Measurements from ENCODE around the gene SLCO3A1. TPM values are rescaled to one million over a fixed set of nuclear protein-coding genes. Genes with fewer than 3 reads are reported as not detected.

The SLCO3A1 gene
- total RNA-seq, 3 donors from 2014 or later, result 8.5 to 14.1 (median 13.6) TPM

DNA sequence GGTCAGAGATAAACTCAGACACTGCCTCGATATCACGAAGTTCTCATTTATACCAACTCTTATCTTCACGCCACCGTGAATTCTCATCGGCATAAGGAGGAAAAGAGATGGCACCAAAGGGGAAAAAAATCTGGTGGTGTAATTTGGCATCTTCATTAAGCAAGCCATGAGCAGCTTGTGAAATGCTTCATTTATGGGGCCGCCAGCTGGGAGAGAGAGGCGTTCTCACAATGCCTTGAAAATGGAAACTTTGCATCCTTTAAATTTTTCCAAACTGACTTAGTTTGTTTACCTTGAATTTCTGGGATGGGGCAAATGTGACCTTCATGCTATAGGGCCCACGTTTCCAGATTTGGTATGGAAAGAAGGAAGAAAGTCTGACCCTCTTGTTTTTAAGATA lies 297.7 kb downstream of the SLCO3A1 start:
- intact Hi-C loops (cut with DNase I; ENCODE audit: low total_unique reads), result no loop called here
- H3K27me3 ChIP-seq, result no peaks in the 10 kb centered on the region
- no peaks in the 10 kb centered on the region for H3K4me1 ChIP-seq
- TF ChIP-seq, protein P1, sequence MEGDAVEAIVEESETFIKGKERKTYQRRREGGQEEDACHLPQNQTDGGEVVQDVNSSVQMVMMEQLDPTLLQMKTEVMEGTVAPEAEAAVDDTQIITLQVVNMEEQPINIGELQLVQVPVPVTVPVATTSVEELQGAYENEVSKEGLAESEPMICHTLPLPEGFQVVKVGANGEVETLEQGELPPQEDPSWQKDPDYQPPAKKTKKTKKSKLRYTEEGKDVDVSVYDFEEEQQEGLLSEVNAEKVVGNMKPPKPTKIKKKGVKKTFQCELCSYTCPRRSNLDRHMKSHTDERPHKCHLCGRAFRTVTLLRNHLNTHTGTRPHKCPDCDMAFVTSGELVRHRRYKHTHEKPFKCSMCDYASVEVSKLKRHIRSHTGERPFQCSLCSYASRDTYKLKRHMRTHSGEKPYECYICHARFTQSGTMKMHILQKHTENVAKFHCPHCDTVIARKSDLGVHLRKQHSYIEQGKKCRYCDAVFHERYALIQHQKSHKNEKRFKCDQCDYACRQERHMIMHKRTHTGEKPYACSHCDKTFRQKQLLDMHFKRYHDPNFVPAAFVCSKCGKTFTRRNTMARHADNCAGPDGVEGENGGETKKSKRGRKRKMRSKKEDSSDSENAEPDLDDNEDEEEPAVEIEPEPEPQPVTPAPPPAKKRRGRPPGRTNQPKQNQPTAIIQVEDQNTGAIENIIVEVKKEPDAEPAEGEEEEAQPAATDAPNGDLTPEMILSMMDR (IDR thresholded peaks at IDR 0.05), result no peak
- no peak for TF ChIP-seq POLR2A (IDR thresholded peaks at IDR 0.05)
- no peak for TF ChIP-seq POLR2AphosphoS5 (IDR thresholded peaks at IDR 0.05)
- DNase-seq (ENCODE audit: low spot score in 2 of 2), result no peak
- no peaks in the 10 kb centered on the region for H3K36me3 ChIP-seq
- no peak overlapping the region for H3K4me3 ChIP-seq
- H3K9me3 ChIP-seq, result no peaks in the 10 kb centered on the region
- H3K27ac ChIP-seq, result no peak overlapping the region

DNA sequence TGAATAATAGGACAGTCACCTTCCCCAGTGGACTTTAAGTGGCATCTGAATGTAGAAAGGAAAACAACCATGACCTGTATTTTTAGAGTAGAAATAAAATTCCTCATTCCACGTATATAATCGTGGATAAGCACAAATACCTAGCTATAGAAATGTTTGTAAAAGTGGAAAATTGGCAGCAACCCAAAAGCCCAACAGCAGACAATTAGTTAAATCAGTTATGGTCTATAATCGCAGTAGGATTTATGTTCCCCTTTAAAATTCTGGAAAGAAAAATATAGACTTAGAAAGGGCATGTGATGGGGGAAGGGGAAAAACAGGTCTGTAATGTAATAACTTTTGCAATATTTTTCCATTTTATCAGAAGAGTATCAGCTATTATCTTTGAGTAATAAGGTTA lies 298.2 kb downstream of the SLCO3A1 start:
- Histone ChIP-seq H3K4me1 (no peaks in the 10 kb centered on the region), H3K36me3 (no peaks in the 10 kb centered on the region), H3K27me3 (no peaks in the 10 kb centered on the region), H3K4me3 (no peak overlapping the region), H3K27ac (no peak overlapping the region), H3K9me3 (no peaks in the 10 kb centered on the region)
- TF ChIP-seq POLR2AphosphoS5 (IDR thresholded peaks at IDR 0.05) (no peak), POLR2A (IDR thresholded peaks at IDR 0.05) (no peak)
- TF ChIP-seq, protein P1 (IDR thresholded peaks at IDR 0.05), result no peak
- DNase-seq (ENCODE audit: low spot score in 2 of 2), result no peak
- intact Hi-C loops (cut with DNase I; ENCODE audit: low total_unique reads), result no loop called here

DNA sequence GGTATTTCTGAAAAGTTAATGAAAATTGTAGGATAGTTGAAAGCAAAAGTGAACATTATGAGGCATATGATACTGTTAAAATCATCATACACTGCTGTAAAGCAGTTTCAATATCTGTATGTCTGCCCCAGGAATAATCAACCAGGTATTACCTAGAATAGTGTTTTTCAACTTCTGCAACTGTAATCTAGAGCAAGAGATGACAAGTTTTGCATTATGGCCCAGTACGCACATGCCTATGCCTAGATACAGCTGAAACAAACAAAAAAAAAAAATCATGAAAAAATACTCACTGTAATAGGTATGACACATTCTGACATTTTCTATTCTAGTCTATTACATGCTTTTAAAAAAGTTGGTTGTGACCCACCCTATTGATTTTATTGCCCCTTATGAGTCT lies 299.5 kb downstream of the SLCO3A1 start:
- Histone ChIP-seq H3K27me3 (no peaks in the 10 kb centered on the region), H3K4me3 (no peak overlapping the region), H3K36me3 (no peaks in the 10 kb centered on the region), H3K4me1 (no peaks in the 10 kb centered on the region), H3K9me3 (no peaks in the 10 kb centered on the region), H3K27ac (no peak overlapping the region)
- TF ChIP-seq POLR2AphosphoS5 (IDR thresholded peaks at IDR 0.05) (no peak), POLR2A (IDR thresholded peaks at IDR 0.05) (no peak)
- TF ChIP-seq, protein P1 (IDR thresholded peaks at IDR 0.05), result no peak
- intact Hi-C loops (cut with DNase I; ENCODE audit: low total_unique reads), result no loop called here
- no peak for DNase-seq (ENCODE audit: low spot score in 2 of 2)

DNA sequence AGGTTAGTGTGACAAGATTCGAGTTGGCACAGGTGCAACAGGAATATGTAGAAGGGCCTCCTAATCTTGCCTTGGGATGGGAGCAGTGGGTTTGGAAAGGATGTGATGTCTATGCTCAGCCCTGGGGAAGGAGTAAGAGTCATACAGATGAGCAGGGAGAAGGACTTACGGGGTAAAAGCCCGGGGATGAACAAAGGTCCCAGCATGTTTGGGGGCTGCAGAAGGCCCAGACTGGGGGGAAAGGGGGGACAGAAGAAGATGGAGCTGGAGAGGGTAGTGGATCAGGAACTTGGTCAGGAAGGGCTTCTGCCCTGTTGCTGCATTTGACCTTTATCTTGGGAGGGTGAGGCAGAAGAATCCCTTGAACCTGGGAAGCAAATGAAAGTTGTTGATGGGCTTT lies 300.1 kb downstream of the SLCO3A1 start:
- no peak overlapping the region for H3K4me3 ChIP-seq
- no peaks in the 10 kb centered on the region for H3K27me3 ChIP-seq
- H3K36me3 ChIP-seq, result no peaks in the 10 kb centered on the region
- H3K27ac ChIP-seq, result no peak overlapping the region
- H3K9me3 ChIP-seq, result no peaks in the 10 kb centered on the region
- intact Hi-C loops (cut with DNase I; ENCODE audit: low total_unique reads), result no loop called here
- no peaks in the 10 kb centered on the region for H3K4me1 ChIP-seq
- TF ChIP-seq, protein P1 (IDR thresholded peaks at IDR 0.05), result no peak
- no peak for TF ChIP-seq POLR2A (IDR thresholded peaks at IDR 0.05)
- TF ChIP-seq POLR2AphosphoS5 (IDR thresholded peaks at IDR 0.05), result no peak
- no peak for DNase-seq (ENCODE audit: low spot score in 2 of 2)

DNA sequence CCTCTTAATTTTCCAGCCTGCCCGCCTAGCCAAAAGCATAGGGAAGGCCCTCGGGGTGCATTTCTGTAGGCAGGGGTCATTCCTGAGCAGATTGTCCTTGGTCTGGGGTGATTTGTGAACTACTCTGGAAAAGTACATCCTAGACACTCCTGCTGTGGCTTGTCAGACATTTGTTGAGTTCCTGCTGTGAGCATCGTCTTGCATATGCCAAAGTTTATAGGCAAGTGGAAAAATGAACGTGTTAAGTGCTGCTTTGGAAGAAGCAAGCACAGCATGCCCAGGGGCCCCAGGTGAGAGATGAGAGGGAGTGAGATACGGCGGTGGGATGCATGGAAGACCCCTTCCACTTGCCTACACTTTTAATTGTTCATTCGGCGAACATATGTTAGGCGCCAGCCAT lies 302.4 kb downstream of the SLCO3A1 start:
- H3K4me3 ChIP-seq, result no peak overlapping the region
- H3K27me3 ChIP-seq, result no peaks in the 10 kb centered on the region
- intact Hi-C loops (cut with DNase I; ENCODE audit: low total_unique reads), result no loop called here
- no peaks in the 10 kb centered on the region for H3K9me3 ChIP-seq
- no peaks in the 10 kb centered on the region for H3K36me3 ChIP-seq
- DNase-seq (ENCODE audit: low spot score in 2 of 2), result no peak
- H3K4me1 ChIP-seq, result no peaks in the 10 kb centered on the region
- TF ChIP-seq, protein P1 (IDR thresholded peaks at IDR 0.05), result no peak
- TF ChIP-seq POLR2AphosphoS5 (IDR thresholded peaks at IDR 0.05) (no peak), POLR2A (IDR thresholded peaks at IDR 0.05) (no peak)
- no peak overlapping the region for H3K27ac ChIP-seq
